Measurements from ENCODE around the gene PRDM16. TPM values are rescaled to one million over a fixed set of nuclear protein-coding genes. Genes with fewer than 3 reads are reported as not detected.

The PRDM16 gene
- total and polyA plus RNA-seq, 2 experiments from 2014 or later: 0.14 to 0.16 TPM

- no peak overlapping the region for H3K4me3 ChIP-seq
- ATAC-seq (no peak), DNase-seq (ENCODE audit: low spot score) (no peak)
- H3K36me3 ChIP-seq (ENCODE audit: insufficient read depth): no peaks in the 10 kb centered on the region
- Mint-ChIP-seq H3K27me3 (ENCODE audit: insufficient read depth, low read depth, poor library complexity) (peaks cover 2% of the 10 kb centered on the region), H3K9me3 (no peaks in the 10 kb centered on the region; the same call in 2 of the 3 replicates), H3K36me3 (ENCODE audit: low read depth) (no peaks in the 10 kb centered on the region), H3K4me3 (no peak overlapping the region), H3K27ac (no peak overlapping the region), H3K4me1 (no peaks in the 10 kb centered on the region)
- TF ChIP-seq POLR2AphosphoS5 (IDR thresholded peaks at IDR 0.05; ENCODE audit: low read depth): no peak
- no peak for TF ChIP-seq EZH2phosphoT487 (IDR thresholded peaks at IDR 0.05; ENCODE audit: unreplicated experiment)
- H3F3A ChIP-seq (replicated peaks; ENCODE audit: low read depth): no peaks in the 10 kb centered on the region
- H3K79me2 ChIP-seq (replicated peaks; ENCODE audit: insufficient read depth): no peaks in the 10 kb centered on the region
- H3K9me2 ChIP-seq (ENCODE audit: insufficient read depth): no peaks in the 10 kb centered on the region
- no peaks in the 10 kb centered on the region for H4K20me1 ChIP-seq (replicated peaks; ENCODE audit: insufficient read depth)
- H3K27ac ChIP-seq (ENCODE audit: low read depth): no peak overlapping the region
- no peaks in the 10 kb centered on the region for H3K27me3 ChIP-seq (ENCODE audit: insufficient read depth)
- no peak overlapping the region for H2AFZ ChIP-seq
- no peaks in the 10 kb centered on the region for H3K4me1 ChIP-seq (ENCODE audit: insufficient read depth)
- no peak overlapping the region for H3K4me2 ChIP-seq
These were observed 227.8 kb downstream of the PRDM16 start for GRCh38 chr1:3296826-3297225.

GRCh38 chr1:3297756-3298155 is 228.8 kb downstream of the PRDM16 start:
- H3K4me3 ChIP-seq: no peak overlapping the region
- H3K27me3 Mint-ChIP-seq (ENCODE audit: insufficient read depth, low read depth, poor library complexity): peaks cover 2% of the 10 kb centered on the region

More at GRCh38 chr1:3297756-3298155, 228.8 kb downstream of the PRDM16 start:
- Mint-ChIP-seq H3K4me3 (no peak overlapping the region), H3K4me1 (no peaks in the 10 kb centered on the region), H3K27ac (no peak overlapping the region), H3K36me3 (ENCODE audit: low read depth) (no peaks in the 10 kb centered on the region), H3K9me3 (no peaks in the 10 kb centered on the region; the same call in 2 of the 3 replicates)
- H3K9me2 ChIP-seq (ENCODE audit: insufficient read depth): no peaks in the 10 kb centered on the region
- H2AFZ ChIP-seq: no peak overlapping the region
- H3K27ac ChIP-seq (ENCODE audit: low read depth): no peak overlapping the region
- TF ChIP-seq EZH2 (IDR thresholded peaks at IDR 0.05; ENCODE audit: low read depth, unreplicated experiment): no peak
- TF ChIP-seq JUNB (IDR thresholded peaks at IDR 0.05; ENCODE audit: unreplicated experiment): no peak
- no peak for TF ChIP-seq ZNF462 (CRISPR knock-in tag; IDR thresholded peaks at IDR 0.05)
- TF ChIP-seq STAT1 (IDR thresholded peaks at IDR 0.05; ENCODE audit: unreplicated experiment): no peak
- no peak for TF ChIP-seq NANOG (IDR thresholded peaks at IDR 0.05; ENCODE audit: borderline replicate concordance)
- TF ChIP-seq EZH2phosphoT487 (IDR thresholded peaks at IDR 0.05; ENCODE audit: unreplicated experiment): no peak
- no peak for TF ChIP-seq ZNF114 (CRISPR knock-in tag; IDR thresholded peaks at IDR 0.05)
- no peak for TF ChIP-seq ZNF331 (CRISPR knock-in tag; IDR thresholded peaks at IDR 0.05; ENCODE audit: low read depth)
- TF ChIP-seq ETS1 (IDR thresholded peaks at IDR 0.05): no peak
- no peak for TF ChIP-seq POLR2AphosphoS5 (IDR thresholded peaks at IDR 0.05; ENCODE audit: low read depth)
- no peak for TF ChIP-seq CREB1 (CRISPR knock-in tag; IDR thresholded peaks at IDR 0.05; ENCODE audit: low read depth)
- DNase-seq (ENCODE audit: low spot score) (no peak), ATAC-seq (no peak)
- no peaks in the 10 kb centered on the region for H3F3A ChIP-seq (replicated peaks; ENCODE audit: low read depth)
- no peak overlapping the region for H3K4me2 ChIP-seq
- H4K20me1 ChIP-seq (replicated peaks; ENCODE audit: insufficient read depth): no peaks in the 10 kb centered on the region
- H3K27me3 ChIP-seq (ENCODE audit: insufficient read depth): no peaks in the 10 kb centered on the region
- H3K79me2 ChIP-seq (replicated peaks; ENCODE audit: insufficient read depth): no peaks in the 10 kb centered on the region
- H3K36me3 ChIP-seq (ENCODE audit: insufficient read depth): no peaks in the 10 kb centered on the region
- no peaks in the 10 kb centered on the region for H3K4me1 ChIP-seq (ENCODE audit: insufficient read depth)

Data from GM23338 (cell line).